SH-SY5Y (cell line): Measurements from ENCODE around the gene VEGFB.

ENCODE experiments used
- GATA2 ChIP-seq: IDR thresholded peaks from 2 replicates; pipeline ENCODE4 v1.6.1; 2011; ENCODE audit warnings: mild to moderate bottlenecking, low read depth, low read length
- GATA3 ChIP-seq: IDR thresholded peaks from 2 replicates; pipeline ENCODE4 v1.6.1; 2011; ENCODE audit warnings: low read depth, mild to moderate bottlenecking, low read length, moderate library complexity

Gene VEGFB

DNA sequence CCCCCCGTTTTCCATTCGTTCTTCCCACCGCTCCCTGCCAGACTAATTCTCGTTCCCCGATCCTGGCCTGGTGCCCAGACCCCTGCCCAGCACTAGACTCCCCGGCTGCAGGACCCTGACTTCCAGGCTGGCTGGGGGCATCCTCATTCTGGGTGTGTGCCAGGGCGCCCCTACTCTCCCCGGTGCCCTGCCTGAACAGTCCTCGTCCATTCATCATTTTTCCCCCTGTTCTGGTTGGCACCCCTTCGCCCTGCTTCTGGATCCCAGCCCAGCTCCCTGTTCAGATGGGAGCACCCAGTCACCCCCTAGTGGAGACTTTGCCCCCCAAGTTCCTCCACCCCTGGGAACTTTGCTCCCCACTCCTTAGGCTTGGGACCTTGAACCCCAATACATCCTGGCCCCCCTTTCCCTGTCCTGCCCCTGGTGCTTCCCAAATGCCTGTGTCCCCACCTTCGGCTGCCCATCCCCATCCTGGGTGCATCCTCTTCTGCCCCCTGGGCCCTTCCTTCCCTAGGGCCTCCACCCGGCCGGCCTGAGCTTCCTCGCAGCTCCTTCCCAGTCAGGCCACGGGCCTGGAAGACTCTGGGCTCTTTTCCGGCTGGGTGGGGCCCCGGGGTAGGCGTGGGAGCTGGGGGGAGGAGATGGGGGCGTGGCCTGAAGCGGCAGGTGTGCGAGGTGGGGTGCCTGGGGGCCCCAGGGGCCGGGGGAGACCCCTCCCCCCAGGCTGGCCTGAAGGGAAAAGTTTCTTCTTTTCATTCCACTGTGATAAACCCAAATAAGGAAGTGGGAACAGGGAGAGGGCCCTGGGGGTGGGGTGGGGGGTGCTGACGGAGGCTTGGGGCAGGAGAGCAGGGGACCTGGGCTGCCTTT lies 17.9 kb downstream of the VEGFB start:
- no peak for TF ChIP-seq GATA3
- no peak for TF ChIP-seq GATA2

DNA sequence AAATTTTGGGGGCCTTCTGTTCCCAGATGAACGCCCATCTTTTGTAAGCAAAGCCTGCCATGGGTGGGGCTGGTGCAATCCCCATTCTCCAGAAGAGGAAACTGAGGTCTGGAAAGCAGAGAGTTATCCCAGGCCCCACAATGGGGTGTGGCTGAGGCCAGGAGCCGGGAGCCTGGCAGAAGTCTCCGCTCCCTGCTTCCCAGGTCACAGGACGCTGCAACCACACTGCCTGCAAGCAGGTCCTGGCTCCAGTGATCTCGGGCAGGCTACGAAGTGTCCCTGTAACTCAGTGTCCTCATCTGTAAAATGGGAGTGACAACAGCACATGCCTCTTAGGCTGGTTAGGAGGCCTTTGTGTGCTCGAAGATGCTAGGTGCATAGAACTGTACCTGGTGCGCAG lies 18.7 kb downstream of the VEGFB start:
- TF ChIP-seq GATA3 (no peak), GATA2 (no peak)

GRCh38 chr11:64253481-64253880 lies 19.1 kb downstream of the VEGFB start:
- TF ChIP-seq GATA2 (no peak), GATA3 (no peak)

DNA sequence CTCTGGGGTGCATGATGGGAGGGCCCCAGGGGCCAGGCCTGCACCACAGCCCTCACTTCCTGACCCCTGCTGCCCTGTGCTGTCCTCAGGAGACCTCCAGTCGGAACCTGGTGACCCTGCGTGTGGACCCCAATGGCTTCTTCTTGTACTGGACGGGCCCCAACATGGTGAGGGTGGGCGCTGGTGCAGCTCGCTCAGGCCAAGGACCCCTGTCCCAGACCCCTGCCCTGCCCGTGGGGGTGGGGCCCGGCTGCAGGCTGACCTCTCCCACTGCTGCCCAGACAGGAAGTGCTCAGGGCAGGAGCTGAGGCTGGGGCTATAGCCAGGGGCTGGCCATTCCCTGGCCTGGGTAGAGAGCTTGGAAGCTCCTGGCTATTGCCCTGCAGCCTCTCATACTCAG lies 19.9 kb downstream of the VEGFB start:
- TF ChIP-seq GATA3 (no peak), GATA2 (no peak)

DNA sequence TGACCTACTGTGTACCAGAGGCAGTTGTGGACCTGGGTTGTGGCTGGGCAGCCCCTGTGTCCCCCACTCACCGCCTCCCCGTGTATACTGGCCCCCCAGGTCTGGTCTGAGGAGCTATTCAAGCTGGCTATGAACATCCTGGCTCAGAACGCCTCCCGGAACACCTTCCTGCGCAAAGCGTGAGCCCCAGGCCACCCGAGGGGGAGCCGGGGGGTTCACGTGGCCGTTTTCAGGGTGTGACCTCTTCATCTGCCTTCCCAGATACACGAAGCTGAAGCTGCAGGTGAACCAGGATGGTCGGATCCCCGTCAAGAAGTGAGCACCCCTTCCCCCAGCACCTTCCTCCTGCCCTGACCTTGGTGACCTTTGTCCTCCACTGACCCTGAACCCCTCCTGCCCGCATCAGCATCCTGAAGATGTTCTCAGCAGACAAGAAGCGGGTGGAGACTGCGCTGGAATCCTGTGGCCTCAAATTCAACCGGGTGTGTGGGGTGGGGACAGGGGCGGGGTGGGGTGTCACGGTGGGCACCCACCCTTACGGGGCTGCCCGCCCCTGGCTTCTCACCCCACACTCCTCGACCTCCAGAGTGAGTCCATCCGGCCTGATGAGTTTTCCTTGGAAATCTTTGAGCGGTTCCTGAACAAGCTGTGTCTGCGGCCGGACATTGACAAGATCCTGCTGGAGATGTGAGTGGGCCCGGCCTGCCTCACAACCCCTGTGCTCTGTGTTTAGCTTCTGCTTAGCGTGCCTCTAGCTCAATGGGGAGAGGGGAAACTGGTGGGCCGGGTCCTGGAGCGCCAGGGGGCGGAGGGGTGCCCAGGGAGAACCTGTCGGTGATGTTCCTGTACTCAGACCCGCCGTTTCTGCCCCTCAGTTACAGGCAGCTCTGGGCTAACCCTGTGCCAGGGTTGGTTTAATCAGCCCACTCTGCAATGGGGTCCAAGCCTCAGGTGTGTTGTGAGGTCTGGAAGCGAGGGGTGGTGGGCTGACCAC lies 21.0 kb downstream of the VEGFB start:
- TF ChIP-seq GATA3 = no peak
- no peak for TF ChIP-seq GATA2

- TF ChIP-seq GATA3 = no peak
Observed at GRCh38 chr11:64256300-64256699, 21.9 kb downstream of the VEGFB start.

- TF ChIP-seq GATA2 (no peak), GATA3 (no peak)
Observed at GRCh38 chr11:64258356-64258755, 24.0 kb downstream of the VEGFB start.

DNA sequence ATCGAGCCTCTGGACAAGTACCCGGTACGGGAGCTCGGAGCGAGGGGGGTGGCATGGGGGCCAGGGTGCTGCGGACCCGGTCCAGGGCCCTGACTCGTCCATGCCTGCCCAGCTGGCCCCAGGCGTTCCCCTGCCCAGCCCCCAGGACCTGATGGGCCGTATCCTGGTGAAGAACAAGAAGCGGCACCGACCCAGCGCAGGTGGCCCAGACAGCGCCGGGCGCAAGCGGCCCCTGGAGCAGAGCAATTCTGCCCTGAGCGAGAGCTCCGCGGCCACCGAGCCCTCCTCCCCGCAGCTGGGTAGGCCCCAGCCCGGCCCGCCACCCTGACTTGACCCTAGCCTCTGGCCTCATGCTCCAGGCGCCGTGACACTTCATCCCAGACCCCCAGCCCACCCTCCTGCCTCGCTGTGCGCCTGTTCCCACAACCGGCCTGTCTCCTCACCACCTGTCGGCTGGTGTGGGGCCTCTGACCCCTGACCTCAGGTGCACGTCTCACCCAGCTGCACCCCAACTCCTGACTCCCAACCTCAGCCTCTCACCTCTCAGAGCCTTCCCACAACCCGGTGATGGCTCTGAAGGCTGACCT lies 24.7 kb downstream of the VEGFB start:
- no peak for TF ChIP-seq GATA2

DNA sequence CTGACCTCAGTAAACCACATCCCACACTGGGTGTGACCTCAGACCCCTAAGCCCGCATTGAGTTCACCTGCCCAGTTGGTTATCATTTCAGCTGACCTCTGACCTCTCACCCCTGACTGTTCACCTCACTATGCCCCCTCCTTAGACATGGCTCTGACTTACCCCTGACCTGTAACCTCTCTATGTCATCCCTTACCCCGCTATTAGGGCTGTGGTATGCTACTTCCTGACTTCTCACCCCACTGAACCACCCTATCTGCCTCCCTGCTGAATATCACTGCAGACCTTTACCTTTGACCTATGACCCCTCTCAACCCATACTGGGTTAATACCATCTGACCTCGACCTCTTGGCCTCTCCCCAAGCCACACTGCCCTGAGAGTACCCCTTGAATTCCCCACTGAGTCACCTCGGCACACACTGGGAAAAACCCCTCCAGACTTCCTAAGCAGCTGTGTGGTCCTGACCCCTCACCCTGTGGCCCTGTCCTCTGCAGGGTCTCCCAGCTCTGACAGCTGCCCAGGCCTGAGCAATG lies 25.2 kb downstream of the VEGFB start:
- no peak for TF ChIP-seq GATA2

DNA sequence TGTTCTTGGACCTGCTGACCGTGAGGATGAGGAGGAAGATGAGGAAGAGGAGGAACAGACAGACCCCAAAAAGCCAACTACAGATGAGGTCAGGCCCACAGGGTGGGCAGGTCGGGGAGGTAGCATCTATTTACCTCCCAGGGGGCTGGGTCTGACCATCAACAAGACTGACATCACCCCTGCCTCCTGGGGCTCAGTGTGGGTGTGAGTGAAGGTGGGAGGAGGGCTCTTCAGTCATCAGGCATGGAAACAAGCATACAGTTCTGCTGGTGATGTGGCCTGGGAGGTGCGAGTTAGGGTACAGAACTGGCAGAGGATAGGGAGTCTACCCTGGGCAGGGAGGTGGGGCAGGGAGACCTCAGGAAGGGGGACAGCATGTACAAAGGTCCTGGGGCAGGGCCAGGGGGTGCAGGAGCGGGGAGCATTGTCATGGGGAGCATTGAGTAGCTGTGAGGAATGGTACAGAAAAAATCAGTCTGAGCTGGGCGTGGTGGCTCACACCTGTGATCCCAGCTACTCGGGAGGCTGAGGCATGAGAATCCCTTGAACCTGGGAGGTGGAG lies 25.8 kb downstream of the VEGFB start:
- TF ChIP-seq GATA3 = no peak
- TF ChIP-seq GATA2 = no peak

DNA sequence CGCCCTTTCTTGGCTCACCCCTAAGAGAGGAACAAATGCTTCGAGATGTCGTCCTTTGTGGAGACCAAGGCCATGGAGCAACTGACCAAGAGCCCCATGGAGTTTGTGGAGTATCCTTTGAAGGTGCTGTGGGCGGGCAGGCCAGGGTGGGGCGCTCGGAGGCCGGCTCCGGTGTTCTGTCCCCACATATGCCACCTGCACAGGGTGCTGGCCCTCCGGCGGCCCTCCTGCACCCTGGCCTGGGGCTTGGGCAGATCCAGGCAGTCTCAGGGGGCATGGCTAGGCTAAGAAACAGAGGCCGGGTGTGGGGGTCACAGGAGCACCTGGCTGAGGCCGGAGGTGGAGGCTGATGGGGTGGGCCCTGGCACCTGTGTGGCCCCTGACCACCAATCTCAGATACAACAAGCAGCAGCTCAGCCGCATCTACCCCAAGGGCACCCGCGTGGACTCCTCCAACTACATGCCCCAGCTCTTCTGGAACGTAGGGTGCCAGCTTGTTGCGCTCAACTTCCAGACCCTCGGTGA lies 27.2 kb downstream of the VEGFB start:
- TF ChIP-seq GATA2 (no peak), GATA3 (no peak)

GRCh38 chr11:64262271-64263002 lies 28.1 kb downstream of the VEGFB start:
- no peak for TF ChIP-seq GATA2
- no peak for TF ChIP-seq GATA3
